K562 (cell line): ENCODE measurements around the gene GMDS. TPM values are rescaled to one million over a fixed set of nuclear protein-coding genes. Genes with fewer than 3 reads are reported as not detected.

Experiments
- ATAC-seq: fragments of 200-7000 bp; cut with Tn5 transposase; 3 replicates; pipeline ENCODE4 v1.9.1; 2020; ENCODE audit warnings: moderate library complexity
- BruUV-seq: library from RNA; stranded (reverse); fragments of 400-500 nt; replicated peaks from 2 replicates; lab custom pipeline; 2021; lab: Mats Ljungman, UMichigan
- CTCF ChIA-PET: fragments of 300-600 bp; formaldehyde crosslinking; extraction: SDS; loops from one replicate; lab custom pipeline; 2021; ENCODE audit warnings: low intra/inter-chr PET ratio; lab: Yijun Ruan, JAX
- POLR2A ChIA-PET: fragments of 300-600, 350-650 bp; sonication (Branson Sonifier 250); formaldehyde crosslinking; extraction: SDS; loops from one replicate; lab custom pipeline; 2021; ENCODE audit warnings: antibody characterized with exemption, inconsistent platforms; lab: Yijun Ruan, JAX
- DNase-seq, 4 experiments: peaks; one replicate each; pipeline versions ENCODE4 v3.0.0 to v3.0.0-alpha.2; 2011 to 2018; ENCODE audit warnings: low spot score in 3 of 4, mixed read lengths in 3 of 4; ENCODE audit errors: extremely low read depth in 1 of 4
- FAIRE-seq: peaks from 2 replicates; lab custom pipeline; 2011; peaks lifted over from hg19 to GRCh38; lab: Jason Lieb, UNC
- H2AFZ ChIP-seq: 2 replicates; pipeline ENCODE4 v1.6.0; 2011; ENCODE audit warnings: low read depth, low read length, control low read depth, inconsistent platforms
- H3K27ac ChIP-seq: fragments of 200-600 bp; 3 replicates; pipeline ENCODE4 v1.8.0; 2011; ENCODE audit warnings: low read depth, mild to moderate bottlenecking, control low read depth, inconsistent platforms, low read length, moderate library complexity, mixed read lengths; ENCODE audit errors: extremely low read depth
- H3K27me3 ChIP-seq, 2 experiments: fragments of 300-600 bp in 1 of 2; 2 replicates in 1 of 2; 3 replicates in 1 of 2; pipeline versions ENCODE4 v1.6.0 to v1.8.0; 2011; ENCODE audit warnings: inconsistent platforms in 2 of 2, low read length in 2 of 2, mild to moderate bottlenecking in 1 of 2, mixed read lengths in 1 of 2, moderate library complexity in 1 of 2; ENCODE audit not compliant: control insufficient read depth in 2 of 2, insufficient read depth in 2 of 2
- H3K36me3 ChIP-seq: fragments of 300-600 bp; 3 replicates; pipeline ENCODE4 v1.8.0; 2011; ENCODE audit warnings: mild to moderate bottlenecking, low read length, inconsistent platforms; ENCODE audit not compliant: control insufficient read depth, insufficient read depth
- H3K4me1 ChIP-seq, 2 experiments: fragments of 200-600 bp in 1 of 2; replicated peaks in 1 of 2; 2 replicates in 1 of 2; 3 replicates in 1 of 2; pipeline versions ENCODE4 v1.5.1 to v1.8.0; 2011; ENCODE audit warnings: inconsistent platforms in 2 of 2, low read length in 2 of 2, mild to moderate bottlenecking in 1 of 2, mixed read lengths in 1 of 2, moderate library complexity in 1 of 2; ENCODE audit not compliant: control insufficient read depth in 2 of 2, insufficient read depth in 2 of 2
- H3K4me2 ChIP-seq: 2 replicates; pipeline ENCODE4 v1.6.1; 2011; ENCODE audit warnings: low read length, control low read depth, inconsistent platforms, mixed read lengths; ENCODE audit not compliant: insufficient read depth
- H3K4me3 ChIP-seq: fragments of 200-600 bp; sonication (generic), shearing (Covaris generic); 2 replicates; pipeline ENCODE4 v1.5.1; 2016; ENCODE audit warnings: control low read depth, inconsistent platforms
- H3K79me2 ChIP-seq: fragments of 200-600 bp; 3 replicates; pipeline ENCODE4 v1.8.0; 2011; ENCODE audit warnings: low read length, inconsistent platforms; ENCODE audit not compliant: control insufficient read depth, insufficient read depth
- H3K9ac ChIP-seq, 2 experiments: 2 replicates each; pipeline versions ENCODE4 v1.6.0 to v1.6.1; 2011; ENCODE audit warnings: low read depth in 2 of 2, low read length in 2 of 2, control low read depth in 1 of 2, inconsistent platforms in 1 of 2, mild to moderate bottlenecking in 1 of 2, mixed read lengths in 1 of 2; ENCODE audit not compliant: insufficient read depth in 1 of 2
- H3K9me1 ChIP-seq: one replicate; pipeline ENCODE4 v1.6.0; 2011; ENCODE audit warnings: inconsistent platforms, mild to moderate bottlenecking, low read length, moderate library complexity; ENCODE audit not compliant: control insufficient read depth, insufficient read depth
- H3K9me3 ChIP-seq: replicated peaks from 2 replicates; pipeline ENCODE4 v1.5.1; 2011; ENCODE audit warnings: low read depth, low read length, inconsistent platforms; ENCODE audit not compliant: control insufficient read depth, insufficient read depth
- H4K20me1 ChIP-seq: replicated peaks from 2 replicates; pipeline ENCODE4 v1.6.1; 2011; ENCODE audit warnings: low read length, inconsistent platforms, mixed read lengths; ENCODE audit not compliant: control insufficient read depth, insufficient read depth
- ARNT ChIP-seq, 2 experiments: fragments of 450-650 bp; IDR thresholded peaks; 2 replicates each; pipeline ENCODE4 v1.6.1; 2016; ENCODE audit warnings: mild to moderate bottlenecking in 1 of 2
- CEBPB ChIP-seq: fragments of 450-650 bp; IDR thresholded peaks from 2 replicates; pipeline ENCODE4 v1.6.1; 2016; ENCODE audit warnings: missing genetic modification characterization, missing compliant biosample characterization
- ESRRA ChIP-seq: fragments of 450-650 bp; IDR thresholded peaks from 2 replicates; pipeline ENCODE4 v1.6.1; 2014; ENCODE audit warnings: low read depth, mild to moderate bottlenecking, moderate library complexity, borderline replicate concordance
- SMAD2 ChIP-seq: fragments of 150-350 bp; IDR thresholded peaks from 2 replicates; pipeline ENCODE4 v1.6.1; 2014; ENCODE audit warnings: low read depth, mild to moderate bottlenecking, low read length
- ZFX ChIP-seq: sonication (generic); formaldehyde crosslinking; IDR thresholded peaks from 2 replicates; pipeline ENCODE4 v1.8.0; 2022; ENCODE audit warnings: mild to moderate bottlenecking, missing genetic modification reagents, moderate library complexity
- ZNF785 ChIP-seq: fragments of 250-450 bp; sonication (Bioruptor Pico); IDR thresholded peaks from 2 replicates; pipeline ENCODE4 v1.4.0; 2020; ENCODE audit warnings: mild to moderate bottlenecking
- WGBS: fragments of 100-300 bp; shearing (Covaris generic); methylation state at CpG from one replicate; pipeline ENCODE4 v1.1.6; 2016; ENCODE audit warnings: low coverage, mixed read lengths; ENCODE audit not compliant: insufficient coverage; ENCODE audit errors: missing lambda C conversion rate; 5-methylcytosine and 5-hydroxymethylcytosine counted together
- in situ Hi-C: fragments of 300-500 bp; cut with MboI; formaldehyde crosslinking; loops from 4 replicates; pipeline ENCODE4 v1.15.0; 2018; ENCODE audit warnings: inconsistent platforms, mixed read lengths
- intact Hi-C: fragments of 100-400 bp; cut with micrococcal nuclease; formaldehyde crosslinking; loops from 2 replicates; pipeline ENCODE4 v1.14.2; 2022
- polyA plus RNA-seq, 8 experiments: library from polyadenylated mRNA; depleted of rRNA in 4 of 8; stranded (reverse) in 5 of 8; unstranded in 3 of 8; fragments of >200 nt; fragmentation: Nextera tagmentation in 2 of 8; fragmentation: Illumina TruSeq in 1 of 8; extraction: Ambion mirVana in 2 of 8; extraction: Trizol in 1 of 8; gene quantifications; 2 replicates each; pipeline versions ENCODE4 v1.2.1 to v1.2.3, GENCODE V29; 2011 to 2014; ENCODE audit warnings: inconsistent platforms in 1 of 8, missing spikeins in 1 of 8
- total RNA-seq, 7 experiments: library from RNA; depleted of rRNA in 6 of 7; stranded (reverse); fragments of >200 nt in 6 of 7; fragmentation: Illumina TruSeq in 2 of 7; extraction: Trizol in 2 of 7; gene quantifications; 2 replicates each; pipeline versions ENCODE4 v1.2.1 to v1.2.3, GENCODE V29; 2011 to 2021; ENCODE audit warnings: low replicate concordance in 1 of 7
- TF ChIP-seq, protein P1 (sequence below): fragments of 250-450 bp; sonication (Bioruptor Pico); IDR thresholded peaks from 2 replicates; pipeline ENCODE4 v1.8.0; 2022; ENCODE audit warnings: inconsistent platforms
- TF ChIP-seq, protein P2 (sequence below): fragments of 250-450 bp; sonication (Bioruptor Pico); IDR thresholded peaks from 2 replicates; pipeline ENCODE4 v1.5.1; 2021; ENCODE audit warnings: mild to moderate bottlenecking

Gene GMDS
- total and polyA plus RNA-seq, 9 of the 15 experiments (the other 6 are each of a cell fraction or from before 2014, with no cell fraction given): 0.48 to 31.8 (median 13.4) TPM

DNA sequence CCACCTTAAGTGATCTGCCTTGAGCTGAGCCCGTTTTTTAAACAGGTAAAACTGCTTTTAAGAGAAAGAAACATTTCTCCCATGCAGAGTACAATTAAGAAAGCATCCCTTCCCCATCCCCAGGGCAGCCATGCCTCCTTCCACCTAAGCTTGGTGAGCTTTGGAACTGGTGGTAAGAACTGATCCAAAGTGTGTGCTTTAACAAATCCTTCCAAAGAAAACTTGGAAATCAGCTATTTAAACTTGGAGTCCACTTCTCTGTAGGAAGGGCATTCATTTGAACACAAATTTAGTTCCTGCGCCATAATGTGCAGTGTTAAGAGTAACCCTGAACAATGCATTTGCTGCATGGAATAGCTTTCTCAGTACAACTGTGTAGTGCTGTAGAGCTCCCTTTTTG, 17.0 kb downstream of the GMDS start:
- FAIRE-seq (peak; percentile 46), DNase-seq (no peak), ATAC-seq (no peak)
- CTCF ChIA-PET: no interaction called here
- Histone ChIP-seq H3K9me3 (no peaks in the 10 kb centered on the region), H3K4me3 (no peak overlapping the region), H3K9me1 (no peaks in the 10 kb centered on the region), H3K9ac (no peak overlapping the region), H3K4me2 (no peak overlapping the region), H2AFZ (no peak overlapping the region), H3K27me3 (peaks cover 5 to 17% of the 10 kb centered on the region in 2 experiments), H3K4me1 (no peaks in the 10 kb centered on the region), H3K79me2 (no peaks in the 10 kb centered on the region), H3K27ac (no peak overlapping the region), H4K20me1 (peaks cover 23% of the 10 kb centered on the region), H3K36me3 (no peaks in the 10 kb centered on the region)
- POLR2A ChIA-PET: interaction anchor here (0.9 kb wide), 1 partner anchor 11 kb away, joined by 3 read pairs; no protein-coding TSS in a partner anchor
- TF ChIP-seq, protein P1, sequence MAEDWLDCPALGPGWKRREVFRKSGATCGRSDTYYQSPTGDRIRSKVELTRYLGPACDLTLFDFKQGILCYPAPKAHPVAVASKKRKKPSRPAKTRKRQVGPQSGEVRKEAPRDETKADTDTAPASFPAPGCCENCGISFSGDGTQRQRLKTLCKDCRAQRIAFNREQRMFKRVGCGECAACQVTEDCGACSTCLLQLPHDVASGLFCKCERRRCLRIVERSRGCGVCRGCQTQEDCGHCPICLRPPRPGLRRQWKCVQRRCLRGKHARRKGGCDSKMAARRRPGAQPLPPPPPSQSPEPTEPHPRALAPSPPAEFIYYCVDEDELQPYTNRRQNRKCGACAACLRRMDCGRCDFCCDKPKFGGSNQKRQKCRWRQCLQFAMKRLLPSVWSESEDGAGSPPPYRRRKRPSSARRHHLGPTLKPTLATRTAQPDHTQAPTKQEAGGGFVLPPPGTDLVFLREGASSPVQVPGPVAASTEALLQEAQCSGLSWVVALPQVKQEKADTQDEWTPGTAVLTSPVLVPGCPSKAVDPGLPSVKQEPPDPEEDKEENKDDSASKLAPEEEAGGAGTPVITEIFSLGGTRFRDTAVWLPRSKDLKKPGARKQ (CRISPR knock-in tag): no peak
- no peak for TF ChIP-seq CEBPB (tag)
- TF ChIP-seq SMAD2: no peak
- TF ChIP-seq ARNT (IDR thresholded peaks at IDR 0.05): no peak
- TF ChIP-seq, protein P2, sequence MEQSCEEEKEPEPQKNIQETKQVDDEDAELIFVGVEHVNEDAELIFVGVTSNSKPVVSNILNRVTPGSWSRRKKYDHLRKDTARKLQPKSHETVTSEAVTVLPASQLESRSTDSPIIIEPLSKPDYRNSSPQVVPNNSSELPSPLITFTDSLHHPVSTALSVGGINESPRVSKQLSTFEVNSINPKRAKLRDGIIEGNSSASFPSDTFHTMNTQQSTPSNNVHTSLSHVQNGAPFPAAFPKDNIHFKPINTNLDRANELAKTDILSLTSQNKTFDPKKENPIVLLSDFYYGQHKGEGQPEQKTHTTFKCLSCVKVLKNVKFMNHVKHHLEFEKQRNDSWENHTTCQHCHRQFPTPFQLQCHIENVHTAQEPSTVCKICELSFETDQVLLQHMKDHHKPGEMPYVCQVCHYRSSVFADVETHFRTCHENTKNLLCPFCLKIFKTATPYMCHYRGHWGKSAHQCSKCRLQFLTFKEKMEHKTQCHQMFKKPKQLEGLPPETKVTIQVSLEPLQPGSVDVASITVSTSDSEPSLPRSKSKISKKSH (CRISPR knock-in tag): no peak
- TF ChIP-seq ZFX (CRISPR knock-in tag): no peak
- no peak for TF ChIP-seq ESRRA
- TF ChIP-seq ZNF785 (CRISPR knock-in tag): no peak
- in situ Hi-C loops (no loop called here), intact Hi-C loops (no loop called here)
- 41% methylated on average over 2 of the region's 2 CpGs for WGBS
- no TSS peak for BruUV-seq
